HepG2 (cell line): ENCODE data around the gene CHRNB1. TPM values are rescaled to one million over a fixed set of nuclear protein-coding genes. Genes with fewer than 3 reads are reported as not detected.

Experiments used
- CBX5 ChIP-seq: sonication (generic); formaldehyde crosslinking; IDR thresholded peaks from 2 replicates; pipeline ENCODE4 v1.4.0; 2020; ENCODE audit warnings: missing genetic modification reagents, borderline replicate concordance
- DPF2 ChIP-seq: sonication (generic); formaldehyde crosslinking; IDR thresholded peaks from 2 replicates; pipeline ENCODE4 v1.4.0; 2020; ENCODE audit warnings: mild to moderate bottlenecking, low read depth, missing genetic modification reagents, borderline replicate concordance
- E2F1 ChIP-seq: sonication (generic); formaldehyde crosslinking; IDR thresholded peaks from 2 replicates; pipeline ENCODE4 v1.5.0; 2020; ENCODE audit warnings: missing genetic modification reagents
- HNF1B ChIP-seq: sonication (generic); formaldehyde crosslinking; IDR thresholded peaks from 2 replicates; pipeline ENCODE4 v1.5.1; 2020; ENCODE audit warnings: mild to moderate bottlenecking, moderate library complexity, missing genetic modification reagents
- HNRNPLL ChIP-seq: fragments of 200-400 bp; formaldehyde crosslinking; IDR thresholded peaks from 2 replicates; pipeline ENCODE4 v1.6.1; 2017; ENCODE audit warnings: mild to moderate bottlenecking, low read depth, low read length; ENCODE audit not compliant: poor library complexity, severe bottlenecking
- KDM6A ChIP-seq: IDR thresholded peaks from 2 replicates; pipeline ENCODE4 v1.6.1; 2016; ENCODE audit warnings: low read depth
- MLX ChIP-seq: IDR thresholded peaks from 2 replicates; pipeline ENCODE4 v1.6.1; 2016
- MNT ChIP-seq: fragments of 450-650 bp; IDR thresholded peaks from 2 replicates; pipeline ENCODE4 v1.6.1; 2016
- POGK ChIP-seq: sonication (generic); formaldehyde crosslinking; conservative IDR thresholded peaks from 2 replicates; pipeline ENCODE4 v1.8.0; 2022; ENCODE audit warnings: mild to moderate bottlenecking, moderate library complexity, missing genetic modification reagents
- REST ChIP-seq, 2 experiments: IDR thresholded peaks; 2 replicates each; pipeline ENCODE4 v1.6.1; 2011 to 2012; ENCODE audit warnings: low read length in 2 of 2, borderline replicate concordance in 1 of 2, low read depth in 1 of 2, mild to moderate bottlenecking in 1 of 2, moderate library complexity in 1 of 2
- SATB2 ChIP-seq: sonication (generic); formaldehyde crosslinking; IDR thresholded peaks from 2 replicates; pipeline ENCODE4 v1.5.0; 2020; ENCODE audit warnings: missing genetic modification reagents
- SMAD9 ChIP-seq: sonication (generic); formaldehyde crosslinking; IDR thresholded peaks from 2 replicates; pipeline ENCODE4 v1.5.1; 2020; ENCODE audit warnings: mild to moderate bottlenecking, missing genetic modification reagents
- ZFP62 ChIP-seq: sonication (generic); formaldehyde crosslinking; IDR thresholded peaks from 2 replicates; pipeline ENCODE4 v1.4.0; 2020; ENCODE audit warnings: missing genetic modification reagents
- ZNF333 ChIP-seq: sonication (generic); formaldehyde crosslinking; IDR thresholded peaks from 2 replicates; pipeline ENCODE4 v1.4.0; 2020; ENCODE audit warnings: mild to moderate bottlenecking, missing genetic modification reagents, borderline replicate concordance
- ZNF484 ChIP-seq: sonication (generic); formaldehyde crosslinking; IDR thresholded peaks from 2 replicates; pipeline ENCODE4 v1.5.1; 2020; ENCODE audit warnings: mild to moderate bottlenecking, low read depth, missing genetic modification reagents, borderline replicate concordance
- ZNF740 ChIP-seq: sonication (generic); formaldehyde crosslinking; IDR thresholded peaks from 2 replicates; pipeline ENCODE4 v1.4.0; 2020; ENCODE audit warnings: missing genetic modification reagents
- polyA plus RNA-seq, 8 experiments: library from polyadenylated mRNA; depleted of rRNA in 3 of 8; stranded (reverse) in 7 of 8; unstranded in 1 of 8; fragments of >200 nt; fragmentation: Illumina TruSeq in 4 of 8; extraction: Trizol in 4 of 8; gene quantifications; 2 replicates each; pipeline versions ENCODE4 v1.2.1 to v1.2.3, GENCODE V29; 2011 to 2016; ENCODE audit warnings: low read depth in 4 of 8, missing spikeins in 1 of 8, mixed read lengths in 1 of 8; ENCODE audit not compliant: insufficient read depth in 1 of 8
- total RNA-seq, 5 experiments: library from RNA; depleted of rRNA; stranded (reverse); fragments of >200 nt; fragmentation: Illumina TruSeq; extraction: Trizol; gene quantifications; 2 replicates each; pipeline ENCODE4 v1.2.3, GENCODE V29; 2016; ENCODE audit warnings: low read depth in 1 of 5

The CHRNB1 gene
- total and polyA plus RNA-seq, 2 of the 13 experiments (the other 11 are each of a cell fraction or from before 2014, with no cell fraction given): 5.4 to 33.7 TPM

- no peak for TF ChIP-seq ZFP62 (CRISPR knock-in tag)
- TF ChIP-seq POGK (CRISPR knock-in tag): peak; percentile 83
- TF ChIP-seq ZNF740 (CRISPR knock-in tag): peak; percentile 93
- peak; percentile 65; the same call in 1 of the 2 replicates for TF ChIP-seq HNF1B (CRISPR knock-in tag)
- no peak; the same call in 1 of the 2 replicates for TF ChIP-seq MLX (CRISPR knock-in tag)
- peak in 1 of 2 experiments; percentile 84; a peak in 1 of 4 replicates for TF ChIP-seq REST (IDR thresholded peaks at IDR 0.05; ENCODE audit: borderline replicate concordance in 1 of 2, low read depth in 1 of 2, low read length in 2 of 2)
- no peak for TF ChIP-seq SATB2
- peak; percentile 57; the same call in 1 of the 2 replicates for TF ChIP-seq CBX5 (CRISPR knock-in tag)
- TF ChIP-seq KDM6A (CRISPR knock-in tag): peak; percentile 29; the same call in 1 of the 2 replicates
- TF ChIP-seq HNRNPLL: peak; percentile 93
- peak; percentile 95 for TF ChIP-seq E2F1
- no peak; the same call in 1 of the 2 replicates for TF ChIP-seq ZNF333
- TF ChIP-seq MNT: peak; percentile 42
- TF ChIP-seq SMAD9: no peak
- no peak; the same call in 1 of the 2 replicates for TF ChIP-seq ZNF484 (CRISPR knock-in tag)
- TF ChIP-seq DPF2 (CRISPR knock-in tag): no peak
Measured at GRCh38 chr17:7484067-7484918, 39.4 kb downstream of the CHRNB1 start, which contains the start of gene POLR2A (continued).
